ENCODE data around the gene ABCB9. TPM values are rescaled to one million over a fixed set of nuclear protein-coding genes. Genes with fewer than 3 reads are reported as not detected.

The ABCB9 gene
- polyA plus RNA-seq, 1 experiment = 6.1 TPM

DNA sequence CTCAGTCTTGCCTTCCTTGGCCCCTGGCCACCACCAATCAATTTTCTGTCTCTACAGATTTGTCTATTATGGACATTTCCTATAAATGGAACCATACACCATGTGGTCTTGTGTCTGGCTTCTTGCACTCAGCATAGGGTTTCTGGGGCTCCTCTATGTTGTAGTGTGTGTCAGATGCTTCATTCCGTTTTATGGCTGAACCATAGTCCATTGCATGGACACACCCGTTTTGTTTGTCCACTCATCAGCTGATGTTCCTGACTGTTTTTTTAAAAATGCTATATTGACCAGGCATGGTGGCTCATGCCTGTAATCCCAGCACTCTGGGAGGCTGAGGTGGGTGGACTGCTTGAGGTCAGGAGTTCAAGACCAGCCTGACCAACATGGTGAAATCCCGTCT is 35.2 kb upstream of the ABCB9 start:
- ChIA-PET CTCF (no interaction called here), POLR2A (no interaction called here)
- H3K27me3 ChIP-seq (ENCODE audit: control insufficient read depth, insufficient read depth, low read length) = no peaks in the 10 kb centered on the region
- H3K36me3 ChIP-seq (ENCODE audit: control insufficient read depth, insufficient read depth, low read length) = no peaks in the 10 kb centered on the region
- no peak for TF ChIP-seq CTCF (IDR thresholded peaks at IDR 0.05; ENCODE audit: insufficient read depth, low read depth, low read length)
- H3K4me3 ChIP-seq (ENCODE audit: low read depth, low read length) = no peak overlapping the region
- no peak for DNase-seq (ENCODE audit: low read depth)

- TF ChIP-seq CTCF (IDR thresholded peaks at IDR 0.05; ENCODE audit: insufficient read depth, low read depth, low read length) = no peak
- Histone ChIP-seq H3K36me3 (ENCODE audit: control insufficient read depth, insufficient read depth, low read length) (no peaks in the 10 kb centered on the region), H3K27me3 (ENCODE audit: control insufficient read depth, insufficient read depth, low read length) (no peaks in the 10 kb centered on the region), H3K4me3 (ENCODE audit: low read depth, low read length) (no peak overlapping the region)
- ChIA-PET CTCF (interaction anchor here (0.7 to 0.9 kb wide), 2 partner anchors 148 to 237 kb away, joined by 3 read pairs; no protein-coding TSS in a partner anchor), POLR2A (no interaction called here)
- no peak for DNase-seq (ENCODE audit: low read depth)
Measured at GRCh38 chr12:123000578-123000977, 34.3 kb upstream of the ABCB9 start.

GRCh38 chr12:122999986-123000420 is 33.7 kb upstream of the ABCB9 start:
- no peak overlapping the region for H3K4me3 ChIP-seq (ENCODE audit: low read depth, low read length)
- no peaks in the 10 kb centered on the region for H3K36me3 ChIP-seq (ENCODE audit: control insufficient read depth, insufficient read depth, low read length)
- DNase-seq (ENCODE audit: low read depth) = no peak
- POLR2A ChIA-PET = no interaction called here
- CTCF ChIA-PET = interaction anchor here (0.7 to 0.9 kb wide), 2 partner anchors 148 to 238 kb away, joined by 3 read pairs; no protein-coding TSS in a partner anchor
- no peak for TF ChIP-seq CTCF (IDR thresholded peaks at IDR 0.05; ENCODE audit: insufficient read depth, low read depth, low read length)
- no peaks in the 10 kb centered on the region for H3K27me3 ChIP-seq (ENCODE audit: control insufficient read depth, insufficient read depth, low read length)

- CTCF ChIA-PET = no interaction called here
- POLR2A ChIA-PET = no interaction called here
- no peak for TF ChIP-seq CTCF (IDR thresholded peaks at IDR 0.05; ENCODE audit: insufficient read depth, low read depth, low read length)
- no peak overlapping the region for H3K4me3 ChIP-seq (ENCODE audit: low read depth, low read length)
- H3K36me3 ChIP-seq (ENCODE audit: control insufficient read depth, insufficient read depth, low read length) = no peaks in the 10 kb centered on the region
- DNase-seq (ENCODE audit: low read depth) = no peak
- no peaks in the 10 kb centered on the region for H3K27me3 ChIP-seq (ENCODE audit: control insufficient read depth, insufficient read depth, low read length)
Measured at GRCh38 chr12:122999196-122999946, 33.1 kb upstream of the ABCB9 start.

DNA sequence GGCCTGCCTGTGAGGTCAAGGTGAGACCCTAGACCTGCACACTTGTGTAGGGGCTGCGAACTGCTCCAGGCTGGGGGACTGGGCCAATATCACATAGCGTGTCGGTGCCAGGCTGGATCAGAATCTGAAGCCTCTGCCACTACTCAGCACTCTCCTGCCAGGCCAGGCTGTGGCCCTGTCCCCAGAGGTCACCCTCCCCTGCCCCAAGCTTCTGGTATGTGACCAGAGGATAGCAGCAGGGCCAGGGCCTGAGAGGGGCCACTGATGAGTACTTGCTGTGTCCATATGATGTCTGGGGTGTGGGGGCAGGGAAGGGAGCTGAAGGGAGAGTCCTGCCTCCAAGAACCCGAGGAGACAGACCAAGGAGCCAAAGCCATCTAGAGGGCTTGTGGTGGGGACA is 32.1 kb upstream of the ABCB9 start:
- Histone ChIP-seq H3K27me3 (ENCODE audit: control insufficient read depth, insufficient read depth, low read length) (no peaks in the 10 kb centered on the region), H3K36me3 (ENCODE audit: control insufficient read depth, insufficient read depth, low read length) (no peaks in the 10 kb centered on the region), H3K4me3 (ENCODE audit: low read depth, low read length) (no peak overlapping the region)
- no peak for TF ChIP-seq CTCF (IDR thresholded peaks at IDR 0.05; ENCODE audit: insufficient read depth, low read depth, low read length)
- ChIA-PET POLR2A (no interaction called here), CTCF (interaction anchor here (0.8 kb wide), 1 partner anchor 71 kb away, joined by 3 read pairs; no protein-coding TSS in a partner anchor)
- DNase-seq (ENCODE audit: low read depth) = no peak
